Dedifferentiated amniotic fluid mesenchymal stem cell (primary cell): ENCODE measurements around the gene DGKB.
"Not testable (repeated sequence)": the region's sequence is repeated elsewhere in the genome, so short reads cannot be mapped to it uniquely, and the experiment has no call there.

ENCODE experiments used
- DNase-seq: peaks from one replicate; pipeline ENCODE4 v3.0.0-alpha.2; 2016; ENCODE audit errors: extremely low spot score

DGKB gene

DNA sequence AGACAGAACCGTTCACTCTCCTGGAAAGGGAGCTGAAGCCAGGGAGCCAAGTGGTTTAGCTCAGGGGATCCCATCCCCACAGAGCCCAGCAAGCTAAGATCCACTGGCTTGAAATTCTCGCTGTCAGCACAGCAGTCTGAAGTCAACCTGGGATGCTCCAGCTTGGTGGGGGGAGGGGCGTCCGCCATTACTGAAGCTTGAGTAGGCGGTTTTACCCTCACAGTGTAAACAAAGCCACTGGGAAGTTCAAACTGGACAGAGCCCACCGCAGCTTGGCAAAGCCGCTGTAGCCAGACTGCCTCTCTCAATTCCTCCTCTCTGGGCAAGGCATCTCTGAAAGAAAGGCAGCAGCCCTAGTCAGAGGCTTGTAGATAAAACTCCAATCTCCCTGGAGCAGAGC, 443.7 kb downstream of the DGKB start:
- not testable (repeated sequence) for DNase-seq

DNA sequence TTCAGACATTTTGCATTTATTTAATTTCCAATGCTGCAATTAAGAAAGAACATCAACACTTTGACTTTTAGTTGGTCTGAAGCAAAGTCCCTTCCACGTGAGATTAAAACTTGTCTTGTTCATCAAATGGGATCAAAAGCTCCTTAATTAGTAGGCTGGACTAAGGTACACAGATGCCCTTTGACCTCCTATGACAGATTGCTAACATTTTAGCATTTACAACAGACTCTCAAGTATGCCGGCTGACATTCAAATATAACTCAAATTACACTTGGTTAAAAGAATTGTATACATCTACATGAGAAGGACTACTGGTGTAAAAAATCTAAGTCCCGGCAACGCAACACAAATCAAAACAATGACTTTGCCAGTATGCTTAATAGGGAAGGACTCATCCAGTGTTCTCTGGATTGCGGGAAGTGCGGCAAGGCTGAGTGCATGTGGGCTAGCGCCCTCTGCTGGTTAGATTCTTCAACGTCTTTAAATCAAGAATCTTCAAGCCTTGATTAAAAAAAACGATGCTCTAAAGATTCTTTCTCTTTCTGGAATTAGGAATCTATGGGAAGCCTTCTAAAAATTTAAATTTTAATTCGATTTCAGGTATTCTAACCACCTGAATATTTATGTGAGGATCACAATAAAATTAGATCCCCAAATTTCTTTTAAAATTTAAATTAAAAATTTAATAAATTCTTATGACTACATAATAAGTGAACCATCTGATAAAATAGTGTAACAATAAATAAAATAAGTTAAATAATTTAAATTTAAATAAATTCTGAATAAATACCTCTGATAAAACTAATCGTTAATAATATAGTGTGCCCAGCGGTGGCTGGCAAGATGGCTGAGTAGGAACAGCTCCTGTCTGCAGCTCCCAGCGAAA, 444.7 kb downstream of the DGKB start:
- peak; percentile 84 for DNase-seq

DNA sequence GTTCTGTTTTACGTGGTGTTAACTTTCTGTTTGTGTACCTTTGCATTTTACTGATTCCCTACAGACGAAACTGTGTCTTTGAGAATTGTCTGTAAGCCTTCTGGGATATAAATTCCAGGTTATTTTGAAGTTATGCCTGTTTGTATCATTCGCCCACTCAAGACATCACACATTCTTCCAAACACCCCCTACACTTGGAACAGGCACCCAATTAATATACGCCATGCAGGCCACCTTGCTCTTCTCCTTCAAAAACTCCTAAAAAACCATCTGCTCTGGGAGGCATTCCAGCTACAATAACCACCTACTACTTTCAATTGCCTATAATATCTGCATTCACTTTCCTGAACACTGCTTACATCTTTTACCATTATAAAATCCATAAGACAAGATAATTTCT, 453.3 kb downstream of the DGKB start:
- no peak for DNase-seq

DNA sequence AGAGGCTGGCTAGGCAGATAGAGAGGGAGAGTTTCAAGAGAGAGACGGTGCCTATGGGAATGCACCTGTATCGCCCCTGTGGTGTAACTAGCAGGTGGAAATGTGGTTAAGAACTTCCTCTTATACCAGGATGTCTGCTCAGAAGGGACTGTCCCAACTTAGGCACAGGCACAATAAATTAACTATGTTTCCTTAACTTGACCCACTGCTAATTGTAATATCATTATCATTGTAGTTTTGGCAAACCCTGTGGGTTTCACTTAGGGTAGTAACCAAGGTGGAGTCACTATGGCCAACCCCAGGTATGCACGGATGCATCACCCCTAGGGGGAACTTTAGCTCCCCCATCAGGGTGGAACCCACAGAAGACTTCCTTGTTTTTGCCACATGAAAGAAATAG, 455.7 kb downstream of the DGKB start:
- DNase-seq: no peak

DNA sequence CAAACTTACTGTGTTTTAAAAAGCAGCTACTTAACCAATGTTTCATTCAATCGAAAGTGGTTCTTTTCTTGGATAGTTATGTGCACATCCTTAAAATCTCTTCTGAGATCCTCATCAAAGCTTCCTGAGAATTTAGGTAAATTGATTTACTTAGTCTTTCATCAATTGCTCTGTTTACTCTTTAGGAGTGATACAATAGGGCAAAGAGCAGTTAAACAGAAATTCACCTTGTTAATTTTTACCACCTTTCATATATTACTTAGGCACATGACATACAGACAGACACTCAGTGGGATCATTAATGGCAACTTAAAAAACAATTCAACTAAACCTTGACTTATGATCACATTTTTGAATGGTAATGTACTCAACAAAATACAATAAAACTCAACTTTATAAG, 456.3 kb downstream of the DGKB start:
- DNase-seq: no peak

DNA sequence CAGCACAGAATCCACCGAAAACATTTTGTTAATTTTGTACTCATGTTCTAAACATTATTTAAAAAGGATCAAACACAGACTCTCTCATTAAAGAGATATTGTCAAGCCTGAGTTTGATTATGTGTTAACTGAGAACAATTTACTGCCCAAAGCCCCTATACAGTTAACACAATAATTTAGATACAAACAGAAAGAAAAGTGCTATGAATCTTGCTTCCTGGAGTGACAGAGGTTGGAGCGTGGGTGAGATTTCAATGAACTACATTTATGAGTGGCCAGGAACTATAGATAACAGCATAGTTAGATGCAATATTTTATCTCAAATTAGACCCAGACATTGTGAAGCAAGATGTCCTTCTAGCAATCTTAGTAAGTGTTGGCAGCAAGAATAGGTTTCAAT, 464.2 kb downstream of the DGKB start:
- DNase-seq: no peak

DNA sequence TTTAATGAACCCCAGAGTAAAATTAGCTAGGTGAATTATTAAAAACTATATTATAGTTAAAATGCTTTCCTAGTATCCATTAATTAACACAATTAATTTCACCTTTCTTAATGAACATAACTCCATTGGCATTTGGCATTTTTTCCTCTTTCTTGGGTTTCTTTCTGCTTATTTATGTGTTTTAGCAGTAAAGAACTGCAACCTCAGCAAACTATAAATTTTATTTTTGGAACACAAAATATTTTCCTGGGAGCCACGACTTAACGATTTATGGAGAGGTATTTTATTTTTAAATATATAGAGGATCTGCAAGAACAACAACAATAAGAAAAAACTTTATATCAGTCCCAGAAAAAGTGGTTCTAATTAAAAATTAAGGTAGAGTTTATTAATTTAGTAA, 465.7 kb downstream of the DGKB start:
- no peak for DNase-seq

DNA sequence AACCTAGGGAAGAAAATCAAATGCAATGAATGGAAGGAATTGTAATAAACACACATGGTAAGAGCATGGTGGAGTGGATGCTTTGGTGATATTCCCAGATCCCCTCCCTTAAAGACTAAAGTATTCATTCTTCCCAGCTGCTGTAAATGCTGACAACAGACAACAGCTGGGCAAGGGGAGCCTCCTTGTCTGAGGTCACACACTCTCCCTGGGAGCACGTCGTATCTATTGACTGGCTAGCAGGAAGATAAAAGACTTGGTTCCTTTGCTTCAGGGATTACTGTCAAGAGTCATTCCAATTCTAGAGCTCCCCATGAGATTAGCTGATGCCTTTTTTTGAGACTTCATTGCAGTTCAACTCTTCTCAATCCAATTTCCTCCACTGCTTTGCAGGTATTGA, 469.6 kb downstream of the DGKB start:
- DNase-seq: no peak

DNA sequence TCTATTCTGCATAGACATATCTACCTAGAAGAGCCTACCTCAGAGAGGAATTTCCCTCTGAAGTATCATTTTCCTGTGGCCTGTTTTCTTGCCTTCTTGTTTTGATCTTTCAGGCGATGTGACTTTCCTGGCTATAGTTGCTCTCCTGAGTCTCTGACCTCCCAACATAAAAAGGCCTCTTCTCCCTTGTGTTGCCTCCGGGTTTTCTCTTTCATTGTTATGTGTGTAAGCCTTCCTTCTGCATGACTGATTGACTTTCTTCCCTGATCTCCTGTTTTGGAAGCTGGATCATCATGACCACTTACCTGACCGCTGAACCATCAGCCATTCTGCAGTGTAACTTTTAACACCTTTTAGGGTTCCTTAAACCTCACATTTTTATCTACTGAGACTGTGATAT, 471.6 kb downstream of the DGKB start:
- DNase-seq: no peak

DNA sequence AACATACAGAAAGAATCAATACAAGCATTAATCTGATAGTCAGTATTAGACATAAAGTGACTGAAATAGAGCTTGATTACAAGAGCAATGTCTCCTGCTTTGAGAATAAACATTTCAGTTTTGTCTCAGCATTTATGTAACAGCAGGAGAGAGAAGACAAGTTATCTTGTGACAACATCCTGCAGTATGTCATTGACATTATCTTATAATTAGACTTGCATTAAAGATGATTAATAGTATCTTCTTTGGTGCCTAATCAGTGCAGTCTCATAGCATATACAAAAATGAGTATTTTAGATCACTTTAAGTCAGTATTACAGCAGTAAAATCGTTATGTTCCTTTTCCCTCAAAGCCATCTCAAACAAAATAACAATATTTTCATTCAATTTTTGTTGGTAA, 477.0 kb downstream of the DGKB start:
- DNase-seq: no peak

DNA sequence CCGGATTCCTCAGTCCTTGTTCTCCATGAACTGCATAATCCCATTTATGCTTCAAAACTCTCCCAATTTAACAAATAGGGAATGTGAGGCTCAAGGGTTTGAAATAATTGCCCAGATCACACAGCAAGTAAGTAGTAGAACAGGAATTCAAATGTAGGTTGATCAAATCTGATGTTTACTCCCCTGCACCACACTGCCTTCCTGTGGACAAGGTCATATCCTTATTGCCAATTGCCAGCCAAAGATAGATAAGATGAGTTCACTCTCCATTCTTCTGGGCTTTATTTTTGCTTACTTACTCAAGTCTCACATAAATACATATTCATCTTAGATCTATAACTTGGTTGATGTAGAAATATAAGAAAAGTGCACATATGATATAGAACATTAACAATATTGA, 477.9 kb downstream of the DGKB start:
- no peak for DNase-seq

DNA sequence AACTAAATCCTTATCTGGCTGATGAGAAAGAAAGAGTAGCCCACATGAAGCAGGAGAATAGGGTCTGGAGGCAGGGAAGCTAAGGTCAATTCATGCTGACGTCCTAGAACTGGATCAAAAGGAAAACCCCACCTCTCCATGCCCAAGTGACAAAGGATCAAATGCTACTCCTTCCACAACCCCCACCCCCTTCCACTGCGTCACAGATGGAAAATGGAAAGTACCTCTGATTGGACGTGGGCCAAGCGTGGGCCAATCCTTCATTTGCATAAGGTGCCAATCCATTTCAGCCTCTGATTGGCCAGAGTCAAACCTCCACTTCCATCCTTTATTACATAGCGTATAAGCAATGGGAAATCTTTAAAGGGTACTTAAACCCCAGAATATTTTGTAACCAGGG, 481.8 kb downstream of the DGKB start:
- DNase-seq: no peak

DNA sequence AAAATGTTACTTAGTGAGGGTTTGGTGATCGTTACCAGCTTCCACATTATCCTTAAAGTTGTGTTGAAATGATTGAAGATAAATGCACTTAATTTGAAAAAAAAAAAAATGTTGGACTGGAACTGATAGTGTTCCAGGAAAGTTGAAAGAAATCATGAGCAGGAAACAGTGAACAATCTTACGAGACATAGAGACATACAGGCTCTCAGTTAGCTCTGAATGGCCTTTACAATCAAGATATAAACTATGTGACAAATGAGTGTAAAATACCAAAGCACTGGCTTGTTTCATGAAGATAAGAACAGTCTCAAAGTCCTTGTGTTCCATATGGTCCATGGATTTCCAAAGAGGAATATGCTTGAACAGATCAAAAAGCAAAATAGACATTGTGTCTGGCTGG, 483.0 kb downstream of the DGKB start:
- no peak for DNase-seq

DNA sequence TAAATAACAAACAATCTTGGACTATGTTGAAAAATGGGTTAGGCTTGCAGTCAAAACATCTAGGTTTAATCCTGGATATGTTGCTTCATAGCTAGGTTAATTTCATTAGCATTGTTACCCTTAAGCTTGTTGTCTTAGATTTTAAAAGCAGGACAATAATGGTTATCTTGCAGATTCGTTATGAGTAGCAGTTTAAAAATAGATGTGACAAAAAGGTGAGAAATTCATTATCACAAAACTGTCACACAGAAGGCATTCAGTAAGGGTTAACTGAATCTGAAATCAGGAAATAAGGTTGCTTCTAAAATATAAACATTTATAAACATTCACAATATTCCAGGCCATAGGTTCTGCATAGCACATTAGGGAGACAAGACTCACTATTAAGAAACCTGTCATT, 483.9 kb downstream of the DGKB start:
- DNase-seq: no peak

DNA sequence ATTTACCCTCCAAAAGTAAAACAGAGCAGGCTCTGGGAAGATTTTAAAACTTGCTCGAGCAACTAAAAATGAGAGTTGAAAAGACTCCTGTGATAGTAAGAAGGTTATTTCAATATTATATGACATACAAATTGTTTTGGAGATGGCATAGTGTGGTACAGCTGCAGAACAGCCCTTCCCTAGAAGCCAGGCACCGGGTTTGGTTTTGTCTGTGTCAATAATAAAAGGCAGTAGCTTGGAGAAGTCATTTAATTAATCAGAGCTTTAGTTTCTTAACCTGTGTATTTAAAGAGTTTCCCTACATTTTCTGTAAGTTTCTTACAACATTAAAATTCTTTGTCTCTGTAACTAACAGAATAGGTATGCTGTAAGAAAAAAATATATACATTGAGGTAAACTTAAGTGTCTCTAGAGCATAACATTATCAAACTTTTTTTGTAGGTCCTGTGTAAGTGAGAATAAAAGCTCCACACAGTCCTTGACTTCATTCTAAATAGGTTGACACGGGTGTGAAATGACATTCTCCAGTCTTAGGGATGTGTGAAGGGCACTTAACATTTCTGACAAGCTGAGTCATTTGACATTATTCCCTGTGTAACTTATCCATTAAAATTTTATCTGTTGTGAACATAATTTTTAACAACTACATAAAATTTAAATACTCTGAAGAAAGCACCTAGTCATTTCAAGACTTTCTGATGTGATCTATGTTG, 488.1 kb downstream of the DGKB start:
- DNase-seq: no peak

DNA sequence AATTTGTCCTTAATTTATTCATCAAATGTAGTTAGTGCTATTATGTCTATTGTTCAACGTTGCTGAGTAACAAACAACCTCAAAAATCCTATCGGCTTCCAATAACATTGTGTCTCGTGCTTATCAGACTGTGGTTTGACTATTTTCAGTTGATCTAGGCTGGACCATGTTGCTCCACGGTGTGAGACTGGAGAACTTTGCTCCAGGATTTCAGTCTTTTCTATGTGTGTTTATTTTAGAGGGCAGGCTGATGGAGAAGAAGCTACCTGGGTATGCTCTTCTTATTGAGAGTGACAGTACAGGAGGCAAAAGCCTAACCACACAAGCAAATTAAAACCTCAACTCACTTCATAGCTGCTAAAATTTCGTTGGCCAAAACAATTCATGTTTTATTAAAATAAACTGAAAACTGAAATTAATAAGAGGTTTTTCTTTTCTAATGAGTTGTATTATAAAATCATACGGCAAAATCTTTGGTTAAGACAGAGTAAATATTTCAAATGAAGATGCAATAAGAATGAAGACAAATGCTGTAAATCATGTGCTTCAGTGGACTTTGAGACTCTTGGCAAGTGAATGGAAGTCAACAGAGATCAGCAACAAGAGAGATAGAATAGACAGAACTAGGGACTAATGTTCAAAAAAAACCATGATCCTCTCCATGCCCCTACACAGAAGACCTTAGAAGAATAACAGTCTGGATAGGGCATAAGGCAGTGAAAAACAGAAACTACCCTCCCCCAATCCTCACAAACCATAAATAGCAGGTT, 495.1 kb downstream of the DGKB start:
- no peak for DNase-seq

DNA sequence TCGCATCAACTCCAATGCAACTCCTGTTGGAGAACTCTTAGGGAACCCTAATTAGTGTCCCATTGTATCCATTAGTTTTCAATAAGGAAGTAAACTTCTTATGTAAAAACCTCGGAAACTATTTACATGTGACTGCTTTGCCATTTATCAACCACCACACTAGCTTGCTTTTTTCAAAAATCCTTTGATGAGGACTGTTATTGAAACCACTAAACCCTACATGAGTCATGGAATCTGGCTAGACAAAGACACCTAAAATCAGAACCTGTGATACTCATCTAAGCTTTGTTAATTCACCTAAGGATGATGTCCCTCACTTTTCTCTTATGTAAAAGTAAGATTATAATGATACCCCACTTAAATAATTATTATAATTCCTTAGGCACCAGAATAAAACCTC, 499.0 kb downstream of the DGKB start:
- no peak for DNase-seq

DNA sequence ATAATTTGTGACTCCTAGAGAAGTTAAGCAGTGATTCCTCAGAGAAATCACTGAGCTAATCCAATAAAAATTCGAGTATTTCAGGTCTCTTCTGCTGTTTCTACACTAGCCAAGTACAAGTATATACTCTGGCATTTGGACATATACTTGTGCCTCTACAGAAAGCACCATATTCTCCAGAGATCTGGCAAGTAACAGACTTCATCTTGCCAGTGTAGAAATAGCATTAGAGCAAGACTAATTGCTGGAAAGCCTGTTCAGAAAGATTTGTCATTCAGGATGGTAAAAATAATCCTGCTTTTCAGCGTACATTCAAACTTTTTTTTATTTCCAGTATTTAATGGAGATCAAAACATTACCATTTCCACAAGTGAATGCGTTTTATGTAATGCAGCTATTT, 502.3 kb downstream of the DGKB start:
- no peak for DNase-seq

DNA sequence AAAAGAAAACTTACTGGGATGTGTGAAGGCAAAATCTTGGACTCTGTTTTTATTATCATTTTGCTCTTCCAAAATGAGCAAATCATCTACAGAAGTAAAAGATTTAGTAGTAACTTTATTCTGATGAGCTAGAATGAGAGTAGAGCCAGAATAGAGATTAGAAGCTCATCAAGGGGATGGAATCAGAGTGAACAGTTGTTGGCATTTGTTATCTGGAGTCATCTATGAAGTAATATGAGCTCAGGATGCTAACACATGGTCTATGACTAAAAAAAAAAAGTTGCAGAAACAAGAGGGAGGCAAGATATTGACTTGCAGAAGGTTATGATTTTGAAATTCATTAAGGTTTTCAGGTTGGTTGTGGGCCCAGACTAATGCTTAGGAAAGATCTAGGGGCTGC, 504.0 kb downstream of the DGKB start:
- DNase-seq: no peak

DNA sequence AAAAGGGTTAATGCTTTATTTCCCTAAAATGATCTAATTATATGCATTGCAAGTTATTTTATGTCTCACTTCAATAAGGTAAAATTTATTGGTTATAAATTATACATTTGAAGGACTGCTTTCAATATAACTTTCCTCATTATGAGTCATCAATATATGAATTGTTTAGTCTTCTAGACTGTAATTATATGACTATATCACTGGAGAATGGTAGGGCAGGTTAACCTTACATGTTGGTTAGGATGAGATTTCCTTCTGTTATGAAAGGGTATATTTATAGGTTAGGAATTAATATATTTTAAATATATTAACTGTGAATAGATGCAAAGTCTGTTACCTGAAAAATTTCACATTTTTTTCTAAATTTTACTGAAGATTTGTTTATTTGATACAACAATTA, 506.7 kb downstream of the DGKB start:
- no peak for DNase-seq

DNA sequence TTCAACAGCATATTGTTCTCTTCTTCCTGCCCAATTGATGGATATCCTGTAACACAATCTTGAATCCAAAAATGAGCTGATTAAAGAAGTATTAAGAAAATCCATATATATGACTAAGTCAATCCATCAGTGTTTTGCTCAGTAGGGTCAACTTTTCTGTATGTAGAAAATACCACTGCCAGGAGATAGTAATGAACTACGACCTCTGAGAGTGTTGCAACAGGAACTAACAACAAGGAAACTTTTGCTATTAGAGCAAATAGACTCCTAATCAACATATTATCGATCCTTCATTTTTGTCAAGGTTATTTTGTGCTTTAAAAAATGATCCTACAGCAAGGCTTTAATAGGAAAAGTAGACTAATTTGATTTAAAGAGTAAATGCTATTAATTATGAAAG, 507.8 kb downstream of the DGKB start:
- no peak for DNase-seq

DNA sequence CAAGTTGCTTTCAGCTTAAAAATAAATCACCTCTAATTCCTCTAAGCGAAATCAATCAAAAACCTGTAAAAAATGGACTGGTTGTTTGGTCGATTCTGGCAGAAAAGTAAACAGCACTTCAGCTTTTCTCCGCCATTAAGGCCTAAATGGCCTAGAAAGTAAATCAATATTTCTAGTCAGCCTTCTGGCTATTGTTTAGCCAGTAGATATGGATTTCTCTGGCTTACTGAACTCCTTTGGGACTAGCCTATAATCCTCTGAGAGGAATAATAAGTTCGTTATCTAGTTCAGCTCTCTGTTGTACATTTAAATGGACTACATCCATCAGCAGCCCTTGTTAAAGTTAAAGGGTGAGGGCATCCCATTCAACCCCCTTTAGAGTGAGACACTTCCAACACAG, 513.0 kb downstream of the DGKB start:
- DNase-seq: no peak

DNA sequence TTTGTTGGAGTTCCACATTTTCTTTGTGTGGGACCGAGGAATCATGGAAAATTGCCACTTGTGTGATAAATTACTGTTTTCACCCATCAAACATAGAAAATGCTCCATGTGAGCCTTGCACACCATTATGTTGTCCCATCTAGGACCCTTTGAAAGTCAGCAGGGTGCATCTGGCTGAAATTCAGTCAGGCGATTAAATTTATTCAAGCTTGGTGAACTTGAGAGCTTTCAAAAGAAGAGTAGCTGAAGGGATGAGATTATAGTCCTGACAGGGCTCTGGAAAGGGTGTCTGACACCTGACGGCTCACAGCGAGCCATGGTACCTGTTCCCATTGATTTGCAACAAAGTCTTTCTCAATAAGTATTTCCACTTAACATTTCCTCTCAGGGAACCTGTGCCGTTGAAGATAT, 513.4 kb downstream of the DGKB start:
- no peak for DNase-seq
